HG03139 (cell line): ENCODE results near the gene TLL1.

Experiments used
- ATAC-seq: cut with Tn5 transposase; IDR thresholded peaks from one replicate; pipeline ENCODE4 v1.9.1; 2021; ENCODE audit not compliant: unreplicated experiment

TLL1 gene

DNA sequence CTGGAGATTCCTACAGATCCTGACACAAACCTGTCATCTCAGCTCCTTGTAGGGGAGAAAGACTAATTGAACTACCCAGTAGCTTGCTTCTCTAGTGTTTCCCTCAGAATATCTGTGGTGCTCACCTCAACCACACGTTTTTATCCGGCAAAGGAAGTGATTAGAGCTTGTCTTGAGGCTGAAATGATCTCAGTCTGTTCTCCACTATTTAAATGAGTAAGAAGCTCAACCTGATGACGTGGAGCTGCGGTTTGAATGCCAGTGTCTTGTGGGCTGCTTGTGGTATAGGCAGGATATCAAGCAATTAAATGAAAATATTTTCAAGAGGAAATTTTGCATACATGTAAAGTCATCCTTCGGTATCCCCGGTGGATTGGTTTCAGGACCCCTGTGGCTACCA, 270.2 kb downstream of the TLL1 start:
- ATAC-seq, result no peak

DNA sequence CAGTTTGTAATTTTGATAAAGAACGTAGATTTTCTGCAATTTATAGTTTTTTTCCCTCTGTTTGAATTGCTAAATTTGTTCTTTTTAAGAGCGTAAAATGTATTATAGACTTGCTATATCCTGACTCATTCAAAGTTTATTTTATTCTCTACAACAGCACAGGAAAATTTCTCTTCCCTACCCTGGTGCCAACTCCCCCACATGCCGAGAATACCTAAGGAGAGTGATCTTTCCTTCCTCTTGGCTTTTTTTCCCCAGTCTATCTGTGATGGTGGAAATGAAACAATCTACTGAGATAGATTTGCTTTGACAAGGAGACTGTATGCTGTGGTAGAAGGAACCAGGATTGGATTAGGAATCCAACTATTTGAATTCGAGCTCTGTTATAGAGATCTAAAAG, 271.6 kb downstream of the TLL1 start:
- no peak for ATAC-seq

DNA sequence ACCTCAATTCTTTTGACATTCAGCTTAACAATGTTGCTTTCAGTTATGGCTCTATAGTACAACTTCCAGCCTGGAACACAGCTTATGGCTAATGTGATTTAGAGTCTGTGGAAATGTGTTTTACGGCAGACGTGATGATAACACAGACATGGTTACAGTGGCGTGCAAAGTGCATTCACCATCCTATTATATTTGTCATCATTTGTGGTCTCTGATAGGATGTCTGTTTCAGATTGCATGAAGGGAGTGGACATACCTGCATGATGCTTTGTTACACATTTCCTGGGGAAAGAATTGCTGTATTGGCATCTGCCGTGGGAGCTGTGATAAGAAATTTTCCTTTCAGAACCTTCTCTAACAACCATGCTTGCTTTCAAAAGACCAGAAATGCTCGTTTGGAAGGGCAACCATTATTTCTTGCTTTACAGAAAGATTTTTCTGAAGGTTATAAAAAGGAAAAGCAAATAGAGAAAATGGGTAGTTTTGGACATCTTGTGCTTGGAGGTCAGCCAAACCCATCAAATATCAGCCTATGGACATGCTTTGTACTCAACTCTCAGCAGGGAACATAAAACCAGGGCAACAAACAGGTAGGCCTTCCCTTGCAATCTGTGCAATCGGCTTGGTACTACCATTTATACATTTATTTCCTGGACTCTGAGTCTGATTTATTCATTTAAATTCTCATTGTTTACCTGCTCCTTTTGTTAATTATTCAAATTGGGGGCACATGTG, 273.9 kb downstream of the TLL1 start:
- no peak for ATAC-seq
